ENCODE results near the gene CD200. TPM values are rescaled to one million over a fixed set of nuclear protein-coding genes. Genes with fewer than 3 reads are reported as not detected.
"Not testable (repeated sequence)": the region's sequence is repeated elsewhere in the genome, so short reads cannot be mapped to it uniquely, and the experiment has no call there.

CD200 gene
- total RNA-seq, 1 experiment from 2014 or later, result not detected

DNA sequence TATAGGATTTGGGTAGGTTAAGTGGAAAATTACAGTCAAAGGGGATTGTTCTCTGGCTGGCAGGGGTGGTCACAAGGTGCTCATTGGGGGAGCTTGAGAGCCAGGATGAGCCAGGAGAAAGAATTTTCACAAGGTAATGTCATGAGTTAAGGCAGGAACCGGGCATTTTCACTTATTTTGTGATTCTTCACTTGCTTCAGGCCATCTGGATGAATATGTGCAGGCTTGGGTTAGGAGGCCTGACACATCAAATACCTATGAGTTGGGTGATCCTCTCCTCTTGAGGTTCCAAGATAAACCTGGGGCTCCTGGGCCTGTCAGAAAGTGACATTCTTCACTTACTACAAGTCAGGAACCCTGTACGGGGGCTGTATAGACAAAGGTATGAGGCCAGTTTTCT lies 68.7 kb downstream of the CD200 start:
- H3K27ac ChIP-seq (ENCODE audit: low read depth, low read length, poor library complexity, severe bottlenecking), result no peak overlapping the region
- POLR2A ChIA-PET (ENCODE audit: low non-redundant PET), result no interaction called here
- no peak for DNase-seq (ENCODE audit: low spot score)
- CTCF ChIA-PET, result no interaction called here
- H3K36me3 ChIP-seq (ENCODE audit: insufficient read depth, low read length, poor library complexity, severe bottlenecking), result no peaks in the 10 kb centered on the region
- no TSS peak for BruUV-seq (replicated peaks)
- intact Hi-C loops (cut with micrococcal nuclease; ENCODE audit: unreplicated experiment), result no loop called here
- H3K9me3 ChIP-seq (ENCODE audit: low read depth, low read length, poor library complexity, severe bottlenecking), result no peaks in the 10 kb centered on the region
- H3K4me1 ChIP-seq (ENCODE audit: insufficient read depth, low read length, poor library complexity, severe bottlenecking), result no peaks in the 10 kb centered on the region
- H3K27me3 ChIP-seq (replicated peaks; ENCODE audit: insufficient read depth, low read depth, low read length, poor library complexity), result no peaks in the 10 kb centered on the region
- no peak overlapping the region for H3K4me3 ChIP-seq (ENCODE audit: low read depth, low read length, poor library complexity, severe bottlenecking)
- TF ChIP-seq EZH2 (IDR thresholded peaks at IDR 0.05; ENCODE audit: borderline replicate concordance, low read depth, low read length, poor library complexity, severe bottlenecking) (no peak), CTCF (conservative IDR thresholded peaks at IDR 0.05; ENCODE audit: low read depth, low read length) (no peak)

DNA sequence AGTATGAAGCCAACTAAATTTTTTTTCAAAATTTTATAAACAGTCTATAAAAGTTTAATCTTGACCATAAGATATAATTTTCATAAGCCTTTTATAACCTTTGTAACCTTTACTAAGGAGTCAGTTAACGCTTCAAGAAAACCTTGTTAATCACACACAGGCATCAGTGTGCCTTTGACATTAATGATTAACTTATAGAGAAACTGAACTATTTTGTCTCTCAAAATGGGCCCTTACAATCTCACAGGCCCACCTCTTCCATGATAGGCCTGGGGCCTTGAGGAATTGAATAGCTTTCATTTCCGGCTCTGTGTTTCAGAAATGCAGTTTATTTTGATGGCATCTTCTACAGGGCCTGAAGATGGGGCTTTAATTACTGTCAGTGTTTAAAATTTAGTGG lies 70.1 kb downstream of the CD200 start:
- ChIA-PET CTCF (no interaction called here), POLR2A (ENCODE audit: low non-redundant PET) (no interaction called here)
- intact Hi-C loops (cut with micrococcal nuclease; ENCODE audit: unreplicated experiment), result no loop called here
- H3K36me3 ChIP-seq (ENCODE audit: insufficient read depth, low read length, poor library complexity, severe bottlenecking), result no peaks in the 10 kb centered on the region
- TF ChIP-seq EZH2 (IDR thresholded peaks at IDR 0.05; ENCODE audit: borderline replicate concordance, low read depth, low read length, poor library complexity, severe bottlenecking) (no peak), CTCF (conservative IDR thresholded peaks at IDR 0.05; ENCODE audit: low read depth, low read length) (no peak)
- no peak overlapping the region for H3K4me3 ChIP-seq (ENCODE audit: low read depth, low read length, poor library complexity, severe bottlenecking)
- DNase-seq (ENCODE audit: low spot score), result no peak
- no peak overlapping the region for H3K27ac ChIP-seq (ENCODE audit: low read depth, low read length, poor library complexity, severe bottlenecking)
- no peaks in the 10 kb centered on the region for H3K4me1 ChIP-seq (ENCODE audit: insufficient read depth, low read length, poor library complexity, severe bottlenecking)
- H3K27me3 ChIP-seq (replicated peaks; ENCODE audit: insufficient read depth, low read depth, low read length, poor library complexity), result no peaks in the 10 kb centered on the region
- no peaks in the 10 kb centered on the region for H3K9me3 ChIP-seq (ENCODE audit: low read depth, low read length, poor library complexity, severe bottlenecking)
- BruUV-seq (replicated peaks), result no TSS peak

DNA sequence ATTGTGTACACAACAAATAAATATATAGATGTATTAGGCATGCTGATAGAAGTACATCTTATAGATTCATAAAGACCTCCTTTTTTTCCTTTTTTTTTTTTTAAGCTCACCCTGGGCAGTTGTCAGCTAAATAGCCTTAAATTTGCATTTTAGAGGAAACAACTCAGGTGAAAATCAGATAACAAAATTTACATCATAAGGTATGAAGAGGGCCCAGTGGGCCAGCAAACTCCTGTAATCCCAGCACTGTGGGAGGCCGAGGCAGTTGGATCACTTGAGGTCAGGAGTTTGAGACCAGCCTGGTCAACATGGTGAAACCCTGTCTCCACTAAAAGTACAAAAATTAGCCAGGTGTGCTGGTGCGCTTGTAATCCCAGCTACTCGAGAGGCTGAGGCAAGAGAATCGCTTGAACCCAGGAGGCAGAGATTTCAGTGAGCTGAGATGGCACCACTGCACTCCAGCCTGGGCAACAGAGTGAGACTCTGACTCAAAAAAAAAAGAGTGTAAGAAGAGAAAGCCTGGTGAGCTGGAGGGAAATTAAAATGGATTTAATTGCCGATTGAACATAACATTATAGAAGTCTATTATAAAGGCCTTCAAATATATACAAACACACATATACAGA lies 72.1 kb downstream of the CD200 start:
- H3K27me3 ChIP-seq (replicated peaks; ENCODE audit: insufficient read depth, low read depth, low read length, poor library complexity); H3K27ac ChIP-seq (ENCODE audit: low read depth, low read length, poor library complexity, severe bottlenecking); DNase-seq (ENCODE audit: low spot score); H3K9me3 ChIP-seq (ENCODE audit: low read depth, low read length, poor library complexity, severe bottlenecking); H3K4me1 ChIP-seq (ENCODE audit: insufficient read depth, low read length, poor library complexity, severe bottlenecking); BruUV-seq (replicated peaks); CTCF ChIA-PET; H3K4me3 ChIP-seq (ENCODE audit: low read depth, low read length, poor library complexity, severe bottlenecking); H3K36me3 ChIP-seq (ENCODE audit: insufficient read depth, low read length, poor library complexity, severe bottlenecking); intact Hi-C loops (cut with micrococcal nuclease; ENCODE audit: unreplicated experiment): not testable (repeated sequence)
- POLR2A ChIA-PET (ENCODE audit: low non-redundant PET), result interaction anchor here (0.6 kb wide), 1 partner anchor 66 kb away, joined by 3 read pairs; no protein-coding TSS in a partner anchor

DNA sequence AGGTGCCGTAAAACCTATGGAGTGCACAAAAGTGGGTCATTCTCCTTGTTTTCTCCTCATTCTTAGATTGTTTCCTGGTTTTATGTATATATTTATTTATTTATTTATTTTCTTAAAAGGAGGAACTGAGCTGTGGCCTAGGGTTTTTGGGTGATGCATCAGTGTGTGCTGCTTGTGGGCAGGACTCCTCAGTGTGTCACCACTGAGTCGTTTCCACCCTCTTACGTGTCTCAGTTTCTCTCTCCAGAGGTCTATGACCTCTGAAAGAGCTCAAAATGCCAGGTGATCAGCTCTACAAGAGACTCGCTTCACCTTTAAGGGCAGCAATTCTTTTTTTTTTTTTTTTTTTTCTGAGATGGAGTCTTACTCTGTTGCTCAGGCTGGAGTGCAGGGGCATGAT lies 72.9 kb downstream of the CD200 start:
- Histone ChIP-seq H3K9me3 (ENCODE audit: low read depth, low read length, poor library complexity, severe bottlenecking) (no peaks in the 10 kb centered on the region), H3K4me3 (ENCODE audit: low read depth, low read length, poor library complexity, severe bottlenecking) (no peak overlapping the region), H3K27me3 (replicated peaks; ENCODE audit: insufficient read depth, low read depth, low read length, poor library complexity) (no peaks in the 10 kb centered on the region), H3K4me1 (ENCODE audit: insufficient read depth, low read length, poor library complexity, severe bottlenecking) (no peaks in the 10 kb centered on the region), H3K36me3 (ENCODE audit: insufficient read depth, low read length, poor library complexity, severe bottlenecking) (no peaks in the 10 kb centered on the region), H3K27ac (ENCODE audit: low read depth, low read length, poor library complexity, severe bottlenecking) (no peak overlapping the region)
- POLR2A ChIA-PET (ENCODE audit: low non-redundant PET), result no interaction called here
- intact Hi-C loops (cut with micrococcal nuclease; ENCODE audit: unreplicated experiment), result no loop called here
- BruUV-seq (replicated peaks), result no TSS peak
- TF ChIP-seq EZH2 (IDR thresholded peaks at IDR 0.05; ENCODE audit: borderline replicate concordance, low read depth, low read length, poor library complexity, severe bottlenecking), result no peak
- TF ChIP-seq CTCF (conservative IDR thresholded peaks at IDR 0.05; ENCODE audit: low read depth, low read length), result no peak
- CTCF ChIA-PET, result no interaction called here
- no peak for DNase-seq (ENCODE audit: low spot score)
